ENCODE measurements around the gene ZDHHC18.
"Not testable (repeated sequence)": the region's sequence is repeated elsewhere in the genome, so short reads cannot be mapped to it uniquely, and the experiment has no call there.

Gene ZDHHC18

GRCh38 chr1:26791626-26792025 lies 34.9 kb upstream of the ZDHHC18 start:
- DNase-seq = no peak

GRCh38 chr1:26792924-26793323 lies 33.6 kb upstream of the ZDHHC18 start:
- no peak for DNase-seq

- DNase-seq = no peak
These were observed 32.1 kb upstream of the ZDHHC18 start for GRCh38 chr1:26794391-26794790.

GRCh38 chr1:26797627-26798026 lies 28.9 kb upstream of the ZDHHC18 start:
- no peak for DNase-seq

GRCh38 chr1:26799479-26800142 lies 26.9 kb upstream of the ZDHHC18 start:
- DNase-seq = peak in 1 of 2 experiments; percentile 51

GRCh38 chr1:26803932-26804331 lies 22.6 kb upstream of the ZDHHC18 start:
- DNase-seq = not testable (repeated sequence)

- DNase-seq = peak; percentile 60 to 75
These were observed 16.4 kb upstream of the ZDHHC18 start for GRCh38 chr1:26810105-26810504.

GRCh38 chr1:26811057-26811456 lies 15.4 kb upstream of the ZDHHC18 start:
- DNase-seq = no peak

- DNase-seq = no peak
These were observed 14.8 kb upstream of the ZDHHC18 start for GRCh38 chr1:26811708-26812107.

GRCh38 chr1:26814377-26814776 lies 12.1 kb upstream of the ZDHHC18 start:
- DNase-seq = no peak

- no peak for DNase-seq
These were observed 11.6 kb upstream of the ZDHHC18 start for GRCh38 chr1:26814893-26815292.

- peak in 1 of 2 experiments; percentile 38 for DNase-seq
These were observed 5.7 kb upstream of the ZDHHC18 start for GRCh38 chr1:26820784-26821269.

GRCh38 chr1:26822737-26823395 lies 3.6 kb upstream of the ZDHHC18 start:
- DNase-seq = no peak

- no peak for DNase-seq
These were observed 1.8 kb upstream of the ZDHHC18 start for GRCh38 chr1:26824731-26825130.

GRCh38 chr1:26827106-26827604 lies 667 bp downstream of the ZDHHC18 start:
- no peak for DNase-seq

GRCh38 chr1:26827663-26828062 lies 1.2 kb downstream of the ZDHHC18 start:
- no peak for DNase-seq

- peak in 1 of 2 experiments; percentile 35 for DNase-seq
These were observed 2.0 kb downstream of the ZDHHC18 start for GRCh38 chr1:26828411-26828991.

- no peak for DNase-seq
These were observed 2.9 kb downstream of the ZDHHC18 start for GRCh38 chr1:26829184-26829911.

GRCh38 chr1:26831059-26831458 lies 4.6 kb downstream of the ZDHHC18 start:
- no peak for DNase-seq

GRCh38 chr1:26831546-26832248 lies 5.2 kb downstream of the ZDHHC18 start:
- no peak for DNase-seq

GRCh38 chr1:26832249-26832960 lies 5.9 kb downstream of the ZDHHC18 start:
- DNase-seq = no peak
